ENCODE measurements around the gene WDR87.

Gene WDR87

DNA sequence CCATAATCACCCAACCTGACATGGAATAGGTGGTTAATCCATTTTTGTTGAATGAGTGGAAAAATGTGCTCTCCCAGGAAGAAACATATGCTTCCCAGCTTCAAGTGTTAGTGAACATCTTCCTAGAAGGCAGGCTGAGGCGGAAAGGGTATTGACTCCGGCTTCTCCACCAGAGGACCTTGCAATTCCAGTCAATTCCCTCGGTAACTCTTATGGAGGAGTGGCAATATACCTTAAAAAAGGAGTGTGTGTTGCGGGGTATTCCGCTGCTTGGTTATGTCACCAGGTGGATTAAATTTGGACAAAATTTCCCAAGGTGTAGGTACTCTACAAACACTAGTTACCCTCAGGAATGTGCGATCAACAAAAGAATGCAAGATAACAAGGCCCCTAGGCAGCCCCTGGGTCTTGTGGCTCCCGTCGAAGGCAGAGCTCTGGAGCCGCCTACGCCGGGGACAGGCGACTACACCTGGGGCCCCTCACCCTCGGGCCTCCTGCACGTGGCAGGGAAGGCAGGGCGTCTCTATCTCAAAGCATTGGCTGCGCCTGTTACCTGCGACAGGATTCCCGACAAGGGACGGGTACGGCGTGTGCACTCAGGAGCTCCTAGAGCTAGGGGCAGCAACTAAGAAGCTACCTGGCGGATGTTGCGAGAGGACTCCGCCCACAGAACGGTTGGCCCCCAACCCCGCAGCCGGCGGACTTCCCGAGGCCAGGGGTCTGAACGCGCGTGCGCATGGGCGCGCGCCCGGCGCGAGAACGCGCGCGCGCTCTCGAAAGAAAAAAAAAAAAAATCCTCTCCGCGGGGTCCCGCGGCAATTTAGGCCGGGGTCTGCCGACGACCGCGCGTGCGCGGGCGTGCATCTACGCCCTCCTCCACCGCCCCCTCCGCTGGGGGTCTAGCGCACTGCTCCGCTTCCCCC is at the start of gene WDR87:
TSS of gene WDR87 (minus strand) at position 649 of the 923 bp plus-strand sequence. CDS start 8,355 bp downstream, outside the sequence.
- peak in 1 of 3 donors; percentile 7 for DNase-seq (ENCODE audit: low read depth in 3 of 3)

GRCh38 chr19:37955986-37956385 is 49.6 kb upstream of the WDR87 start:
- DNase-seq (ENCODE audit: low read depth in 3 of 3), result no peak

DNA sequence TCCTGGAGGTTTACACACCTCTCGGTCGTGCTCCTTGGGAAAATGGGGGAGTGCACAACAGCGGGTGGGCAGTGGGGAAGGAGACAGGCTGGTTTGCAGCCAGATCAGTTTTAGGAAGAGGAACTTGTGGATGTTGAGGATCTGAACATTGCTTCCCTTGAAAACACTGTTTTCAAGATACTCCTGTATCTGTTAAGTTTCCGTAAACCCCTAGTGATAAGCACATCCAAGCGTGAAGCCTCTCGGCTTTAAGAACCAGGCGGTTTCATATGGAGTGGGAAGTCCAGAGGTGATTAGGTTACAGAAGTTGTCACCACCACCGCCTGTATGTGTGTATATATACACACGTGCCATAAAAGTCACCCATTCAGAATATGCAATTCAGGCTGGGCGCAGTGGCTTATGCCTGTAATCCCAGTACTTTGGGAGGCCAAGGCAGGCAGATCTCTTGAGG is 48.1 kb upstream of the WDR87 start:
- DNase-seq (ENCODE audit: low read depth in 3 of 3), result no peak

DNA sequence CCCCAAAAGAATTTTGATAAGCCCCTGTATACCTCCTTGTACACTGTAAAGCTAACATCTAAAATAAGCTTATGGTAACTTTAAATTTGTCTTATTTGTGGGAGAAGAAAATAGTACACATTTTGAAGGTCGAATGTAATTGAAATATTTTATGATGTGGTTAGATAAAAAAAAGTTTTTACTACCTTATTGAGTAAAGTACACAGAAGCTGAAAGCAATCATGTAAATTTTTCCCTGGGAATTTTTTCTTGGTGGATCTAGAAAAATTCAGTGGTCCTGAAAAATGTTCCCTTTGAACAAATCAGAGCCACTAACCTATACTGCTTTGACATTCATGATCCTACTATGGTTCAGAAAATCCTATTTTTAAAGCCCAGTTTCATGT is 47.5 kb upstream of the WDR87 start:
- no peak for DNase-seq (ENCODE audit: low read depth in 3 of 3)

GRCh38 chr19:37953171-37953917 is 47.0 kb upstream of the WDR87 start:
- no peak for DNase-seq (ENCODE audit: low read depth in 3 of 3)

DNA sequence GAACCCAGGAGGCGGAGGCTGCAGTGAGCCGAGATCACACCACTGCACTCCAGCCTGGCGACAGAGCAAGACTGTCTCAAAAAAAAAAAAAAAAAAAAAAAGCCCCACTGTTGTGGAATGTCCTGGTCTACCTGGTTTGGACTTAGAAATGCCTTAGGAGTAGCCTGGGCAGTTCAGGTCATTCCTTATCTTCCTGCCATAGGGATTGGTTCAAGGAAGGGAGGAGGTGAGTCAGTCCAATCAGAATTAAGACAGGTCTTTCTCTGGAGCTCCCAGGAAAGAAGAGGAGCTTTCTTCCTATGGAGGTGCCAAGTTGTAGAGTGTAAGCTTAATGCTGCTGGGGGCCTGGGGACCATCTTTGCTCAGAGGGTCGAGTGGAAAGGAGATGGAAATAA is 45.4 kb upstream of the WDR87 start:
- no peak for DNase-seq (ENCODE audit: low read depth in 3 of 3)

GRCh38 chr19:37950471-37951175 is 44.2 kb upstream of the WDR87 start:
- no peak for DNase-seq (ENCODE audit: low read depth in 3 of 3)

DNA sequence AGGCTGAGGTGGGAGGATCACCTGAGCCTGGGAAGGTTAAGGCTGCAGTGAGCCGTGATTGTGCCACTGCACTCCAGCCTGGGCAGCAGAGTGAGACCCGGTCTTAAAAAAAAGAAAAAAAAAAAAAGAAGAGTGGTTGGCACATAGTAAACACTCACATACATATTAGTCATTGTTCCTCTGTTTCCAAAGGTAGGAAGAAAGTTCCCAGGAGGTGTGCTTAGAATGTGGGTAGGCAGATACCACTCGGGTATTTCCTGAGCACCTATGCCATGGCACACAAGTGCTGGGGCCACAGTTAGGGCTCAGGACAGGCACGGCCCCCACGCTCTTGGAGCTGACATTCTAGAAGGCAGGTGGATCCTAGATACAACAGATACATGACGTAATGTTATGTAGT is 42.0 kb upstream of the WDR87 start:
- no peak for DNase-seq (ENCODE audit: low read depth in 3 of 3)

DNA sequence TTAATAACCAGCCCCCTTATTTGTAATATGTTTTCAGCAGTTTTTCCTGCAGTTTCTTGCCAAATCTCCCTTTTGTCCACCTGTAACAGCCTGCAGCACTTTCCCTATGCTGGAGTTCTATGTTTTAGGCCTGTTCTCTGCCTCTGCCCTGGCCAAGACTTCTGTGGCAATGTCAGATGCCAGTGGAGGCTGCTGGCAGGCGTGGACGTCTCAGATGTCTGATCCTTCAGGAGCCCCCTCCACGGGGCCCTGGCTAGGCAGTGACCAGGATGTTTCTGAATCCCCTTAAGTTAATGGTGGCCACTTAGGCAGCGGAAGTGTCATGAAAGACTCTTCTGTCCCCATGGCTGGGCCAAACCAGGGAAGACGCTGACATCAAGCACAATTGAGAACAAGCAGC is 41.4 kb upstream of the WDR87 start:
- no peak for DNase-seq (ENCODE audit: low read depth in 3 of 3)

DNA sequence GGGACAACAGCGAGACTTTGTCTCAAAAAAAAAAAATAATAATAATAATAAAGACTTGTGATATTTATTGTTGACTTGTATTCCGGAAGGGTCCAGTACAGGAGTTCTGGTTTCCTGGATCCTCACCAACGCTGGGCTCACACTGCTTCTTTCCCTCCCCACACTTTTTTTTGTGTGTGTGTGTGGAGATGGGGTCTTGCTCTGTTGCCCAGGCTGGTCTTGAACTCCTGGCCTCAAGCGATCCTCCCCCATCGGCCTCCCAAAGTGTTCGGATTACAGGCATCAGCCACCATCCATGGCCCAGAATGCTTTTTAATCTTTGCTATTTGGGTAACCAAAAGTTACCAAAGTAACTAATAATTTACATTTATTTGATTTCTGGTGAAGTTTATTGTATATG is 39.7 kb upstream of the WDR87 start:
- DNase-seq (ENCODE audit: low read depth in 3 of 3), result no peak

DNA sequence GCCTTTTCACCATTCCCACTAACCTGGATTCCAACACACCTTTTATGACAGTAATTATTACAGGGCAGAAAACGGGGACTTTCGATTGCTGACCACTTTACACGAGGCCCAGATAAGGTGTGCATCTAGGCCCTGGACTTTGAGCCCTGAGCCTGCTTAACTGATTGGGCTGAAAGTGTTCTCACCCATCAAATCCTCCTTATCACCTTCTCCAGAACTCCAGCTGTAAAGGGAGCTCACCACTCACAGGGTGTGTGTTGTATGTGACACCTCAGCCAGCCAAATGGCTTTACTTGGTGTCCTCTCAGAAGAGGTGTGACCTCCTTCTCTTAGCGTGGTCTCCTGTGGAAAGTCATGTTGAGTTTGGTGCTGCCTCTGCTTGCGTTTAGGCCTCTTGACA is 37.1 kb upstream of the WDR87 start:
- no peak for DNase-seq (ENCODE audit: low read depth in 3 of 3)

DNA sequence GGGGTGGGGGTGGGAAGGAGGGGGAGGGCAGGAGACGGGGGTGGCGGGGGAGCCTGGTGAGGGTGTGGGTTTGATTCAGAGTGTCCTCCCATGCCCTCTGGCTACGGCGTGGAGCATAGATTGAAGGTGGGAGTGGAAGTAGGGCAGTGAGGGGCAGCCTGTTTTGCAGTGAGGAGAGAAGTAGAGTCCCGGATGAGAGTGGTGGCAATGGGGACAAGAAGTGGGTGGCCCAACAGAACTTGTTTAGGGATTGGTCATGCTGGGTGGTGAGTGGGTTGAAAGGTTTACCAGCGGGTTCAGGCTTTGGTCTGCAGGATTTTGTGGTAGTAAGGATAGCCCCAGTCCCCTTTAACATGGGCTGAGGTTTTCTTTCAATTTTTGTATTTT is 36.1 kb upstream of the WDR87 start:
- DNase-seq (ENCODE audit: low read depth in 3 of 3), result no peak

GRCh38 chr19:37941782-37942515 is 35.6 kb upstream of the WDR87 start:
- DNase-seq (ENCODE audit: low read depth in 3 of 3), result no peak

DNA sequence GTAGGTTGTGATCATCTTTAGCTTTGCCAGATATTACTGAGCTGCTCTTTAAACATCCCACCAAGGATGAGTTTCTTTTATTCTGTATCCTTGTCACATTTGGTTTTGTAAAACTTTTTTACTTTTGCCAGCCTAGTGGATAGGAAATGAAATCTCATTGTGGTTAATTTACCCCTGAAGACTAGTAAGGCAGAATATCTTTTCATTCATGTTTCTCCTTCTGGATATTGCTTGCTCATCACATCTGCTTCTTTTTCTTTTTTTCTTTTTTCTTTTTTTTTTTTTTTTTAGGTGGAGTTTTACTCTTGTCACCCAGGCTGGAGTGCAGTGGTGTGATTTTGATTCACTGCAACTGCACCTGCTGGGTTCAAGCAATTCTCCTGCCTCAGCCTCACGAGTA is 32.0 kb upstream of the WDR87 start:
- no peak for DNase-seq (ENCODE audit: low read depth in 3 of 3)

- DNase-seq (ENCODE audit: low read depth in 3 of 3), result no peak
Measured at GRCh38 chr19:37936886-37937285, 30.5 kb upstream of the WDR87 start.

DNA sequence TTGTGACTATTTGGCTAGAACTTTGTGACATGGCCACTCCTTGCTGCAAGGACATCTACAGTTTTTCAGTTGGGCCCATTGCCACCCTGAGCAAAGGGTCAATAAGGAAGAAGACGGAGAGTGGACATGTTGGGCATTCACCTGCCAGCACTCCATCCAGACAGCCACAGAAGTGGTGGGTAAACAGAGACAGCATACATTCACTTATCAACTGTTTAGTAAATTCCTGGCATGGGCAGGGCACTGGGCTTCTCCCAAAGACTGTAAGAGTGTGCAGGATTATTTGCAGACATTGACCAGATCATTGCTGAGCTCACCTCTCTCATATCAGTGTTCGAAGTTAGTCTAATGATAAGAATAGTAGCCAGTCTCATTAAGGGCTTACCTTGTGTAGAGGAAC is 29.8 kb upstream of the WDR87 start:
- DNase-seq (ENCODE audit: low read depth in 3 of 3), result no peak

DNA sequence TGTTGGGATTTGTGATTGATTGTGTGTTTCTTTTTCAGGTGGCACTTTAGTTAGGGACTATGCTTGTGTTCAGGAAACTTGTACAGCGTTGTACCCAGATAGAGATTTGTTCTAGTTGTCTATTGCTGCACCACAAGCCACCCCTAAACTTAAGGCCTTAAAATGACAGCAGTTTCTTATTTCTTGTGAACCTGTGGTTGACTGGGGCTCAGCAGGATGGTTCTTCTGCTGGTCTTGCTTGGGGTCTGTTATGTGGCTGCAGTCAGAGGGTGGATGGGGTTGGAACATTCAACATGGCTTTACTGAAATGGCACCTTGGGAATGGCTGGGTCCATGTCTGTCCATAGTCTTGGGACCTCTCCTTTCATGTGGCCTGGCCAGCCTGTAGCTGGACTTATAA is 28.9 kb upstream of the WDR87 start:
- DNase-seq (ENCODE audit: low read depth in 3 of 3), result no peak

- no peak for DNase-seq (ENCODE audit: low read depth in 3 of 3)
Measured at GRCh38 chr19:37933937-37934358, 27.6 kb upstream of the WDR87 start.

DNA sequence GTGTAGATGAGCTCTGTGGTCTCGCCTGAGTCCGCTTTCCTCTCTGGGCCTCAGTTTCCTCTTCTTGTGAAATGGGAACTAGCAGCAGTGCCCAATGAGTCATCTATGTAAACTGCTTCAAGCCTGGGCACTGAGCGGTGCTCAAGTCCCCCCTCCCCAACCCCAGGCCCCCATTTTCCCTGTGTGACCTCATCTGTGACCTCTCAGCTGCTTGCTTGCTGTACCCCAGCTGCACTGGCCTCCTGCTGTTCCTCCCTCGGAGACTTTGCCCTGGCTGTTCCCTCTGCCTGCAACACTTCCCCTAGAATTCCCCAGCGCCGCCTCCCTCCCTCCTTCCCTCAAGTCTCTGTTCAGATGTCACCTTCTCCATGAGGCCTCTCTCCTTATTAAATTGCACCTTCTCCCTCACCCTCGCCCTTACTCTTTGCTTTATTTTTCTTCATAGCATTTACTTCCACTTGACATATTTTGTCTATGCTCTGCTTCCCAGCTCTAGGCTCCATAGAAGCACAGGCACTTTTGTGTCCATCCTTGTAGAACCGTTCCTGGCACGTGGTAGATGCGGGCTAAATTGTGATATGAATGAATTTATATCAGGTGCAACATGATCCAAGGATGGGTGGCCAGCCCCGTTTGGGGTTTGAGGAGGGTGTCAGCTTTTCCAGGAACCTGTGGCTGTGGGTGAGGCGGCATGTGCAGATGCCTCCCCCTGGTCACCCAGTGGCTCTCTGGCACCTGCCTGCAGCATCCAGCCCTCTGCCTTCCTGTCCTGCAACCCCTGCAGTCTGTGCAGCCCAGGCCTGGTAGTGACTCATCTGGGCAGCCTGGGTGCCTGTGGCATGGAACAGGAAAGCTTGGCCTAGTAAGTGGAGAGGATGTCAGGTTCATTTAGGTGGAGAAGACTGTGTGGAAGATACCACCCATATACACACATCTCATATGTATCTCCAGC is 26.9 kb upstream of the WDR87 start:
- DNase-seq (ENCODE audit: low read depth in 3 of 3), result no peak

- no peak for DNase-seq (ENCODE audit: low read depth in 3 of 3)
Measured at GRCh38 chr19:37931881-37932655, 25.7 kb upstream of the WDR87 start.

Measured in stimulated activated CD4-positive, alpha-beta T cell treated with anti-CD3 and anti-CD28 coated beads, TNF-alpha, amount 100 ng/mL, for 48 hours (primary cell).